Measurements from ENCODE around the gene CRMP1.

Gene CRMP1

DNA sequence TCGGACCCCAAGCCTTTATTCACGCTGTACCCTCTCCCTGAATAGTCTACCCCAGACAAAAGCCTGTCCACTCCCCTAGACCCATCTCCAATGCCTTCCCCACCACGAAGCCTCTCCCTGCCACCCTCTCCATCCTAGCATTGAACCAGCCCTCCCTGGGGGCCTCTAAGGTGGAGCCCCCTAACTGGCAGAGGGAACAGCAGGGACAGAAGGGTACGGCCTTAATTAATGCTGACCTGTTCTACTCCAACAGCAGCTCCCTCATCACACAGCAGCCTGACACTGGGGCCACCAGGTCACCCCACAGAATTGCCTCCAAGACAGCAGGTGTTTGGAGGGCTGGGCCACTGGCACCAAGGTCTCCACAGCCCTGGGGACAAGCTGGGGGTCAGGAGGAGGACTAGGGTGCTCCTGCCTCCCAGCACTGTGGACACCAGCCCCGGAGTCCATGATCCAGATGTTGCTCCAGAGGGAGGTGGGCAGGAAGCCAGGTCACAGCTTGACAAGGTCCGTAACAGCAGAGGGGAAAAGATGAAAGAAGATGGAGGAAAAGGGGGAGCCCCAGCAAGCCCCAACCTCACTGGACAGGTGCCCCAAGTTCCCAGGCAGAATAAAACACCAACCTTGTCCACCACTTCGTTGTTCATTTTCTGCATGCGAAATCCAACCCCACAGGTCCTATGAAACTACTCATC is 3.7 kb downstream of the CRMP1 start:
- FAIRE-seq (no peak), DNase-seq (ENCODE audit: low spot score) (no peak)

DNA sequence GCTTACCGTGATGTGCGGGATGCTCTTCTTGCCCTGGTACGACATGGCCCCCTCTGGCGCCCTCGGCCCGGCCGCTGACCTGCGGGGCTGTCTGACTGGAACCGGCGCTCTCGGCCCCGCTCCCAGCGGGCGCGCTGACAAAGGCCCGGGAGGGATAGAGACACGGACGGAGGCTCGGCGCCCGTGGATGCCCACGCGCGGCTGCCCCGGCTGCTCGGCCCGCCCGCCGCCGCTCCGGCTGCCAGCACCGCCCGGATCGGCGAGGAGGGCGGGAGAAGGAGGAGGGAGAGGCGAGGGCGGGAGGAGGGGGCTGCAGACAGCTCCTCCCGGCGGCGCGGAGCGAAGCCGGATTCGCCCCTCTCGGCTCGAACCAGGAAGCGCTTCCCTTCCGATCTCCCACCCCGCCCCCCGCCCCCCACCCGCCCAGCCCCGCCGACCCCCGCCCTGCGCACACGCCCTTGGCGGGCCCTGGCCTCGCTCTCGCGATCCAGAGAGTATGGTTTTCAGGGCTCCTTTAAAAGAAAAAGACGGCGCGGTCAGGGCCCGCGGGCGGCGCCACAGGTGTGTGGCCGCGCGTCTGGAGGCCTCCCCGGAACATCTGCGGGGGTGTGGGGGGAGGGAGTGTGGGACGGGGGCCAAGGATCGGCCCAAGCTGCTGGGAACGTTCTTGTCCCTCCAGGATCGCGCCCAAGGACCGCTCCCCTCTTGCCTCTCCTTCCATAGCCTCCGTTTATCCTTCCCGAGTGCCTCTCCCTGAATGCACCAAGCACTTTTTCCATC is 4.5 kb downstream of the CRMP1 start:
- FAIRE-seq (no peak), DNase-seq (ENCODE audit: low spot score) (peak; percentile 73)

DNA sequence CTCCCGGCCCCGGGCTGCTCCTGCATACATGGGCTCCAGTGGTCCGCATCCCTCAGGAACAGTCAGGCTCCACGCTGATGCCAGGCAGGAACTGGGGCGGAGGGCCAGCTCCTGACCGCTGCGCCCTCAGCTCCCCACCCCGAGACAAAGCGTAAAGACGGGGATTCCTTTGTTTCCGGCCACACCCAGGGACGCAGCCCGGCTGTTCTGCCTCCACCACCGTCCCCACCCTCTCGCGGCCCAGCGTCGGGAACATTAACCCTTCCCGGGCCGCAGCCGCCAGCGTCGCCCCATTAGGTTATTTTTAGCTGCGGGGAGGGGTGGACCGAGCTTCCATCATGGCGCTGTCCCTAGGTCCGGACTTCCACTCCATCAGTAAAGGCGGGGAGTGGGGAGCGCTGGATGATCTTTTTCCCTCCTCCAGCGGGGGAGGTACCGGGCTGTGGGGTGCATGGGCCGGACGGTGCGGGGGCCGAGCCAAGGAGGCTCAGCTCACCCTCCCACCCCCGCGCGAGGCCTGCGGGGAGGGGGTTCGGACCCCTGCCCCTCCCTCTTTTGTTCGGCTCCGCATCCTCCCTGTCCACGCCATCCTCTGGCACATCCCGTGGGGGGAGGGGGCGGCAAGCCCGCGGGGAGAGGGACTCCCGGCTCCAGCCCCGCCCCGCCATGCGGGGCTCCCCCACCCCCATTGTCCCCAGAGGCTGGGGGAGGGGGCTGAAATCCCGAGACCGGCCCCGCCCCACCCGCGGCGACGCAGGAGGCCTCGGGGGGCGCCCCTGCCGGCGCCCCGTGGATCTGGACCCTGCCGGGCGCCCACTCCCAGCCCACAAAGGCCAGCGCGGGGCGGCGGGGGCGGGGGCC is 5.3 kb downstream of the CRMP1 start:
- FAIRE-seq = no peak

DNA sequence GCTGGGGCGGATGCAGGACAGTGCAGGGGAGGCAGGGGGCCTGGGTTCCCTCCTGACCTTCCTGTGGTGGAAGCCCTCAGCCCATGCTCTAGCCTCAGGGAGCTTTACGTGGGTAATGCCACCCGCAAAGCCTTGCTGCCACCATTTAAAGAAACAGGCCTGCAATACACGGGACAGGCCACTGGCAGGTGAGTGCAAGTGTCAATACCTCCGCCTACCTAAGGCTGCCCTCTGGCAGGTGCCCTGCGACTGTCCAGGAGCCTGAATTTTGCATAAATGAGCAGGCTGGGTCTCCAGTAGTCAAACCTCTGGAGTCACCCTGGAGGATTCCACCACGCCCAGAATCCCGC is 5.9 kb downstream of the CRMP1 start:
- FAIRE-seq = no peak
- DNase-seq (ENCODE audit: low spot score) = no peak

More for the DNA sequence above, 5.3 kb downstream of the CRMP1 start:
- DNase-seq (ENCODE audit: low spot score) = peak; percentile 42

DNA sequence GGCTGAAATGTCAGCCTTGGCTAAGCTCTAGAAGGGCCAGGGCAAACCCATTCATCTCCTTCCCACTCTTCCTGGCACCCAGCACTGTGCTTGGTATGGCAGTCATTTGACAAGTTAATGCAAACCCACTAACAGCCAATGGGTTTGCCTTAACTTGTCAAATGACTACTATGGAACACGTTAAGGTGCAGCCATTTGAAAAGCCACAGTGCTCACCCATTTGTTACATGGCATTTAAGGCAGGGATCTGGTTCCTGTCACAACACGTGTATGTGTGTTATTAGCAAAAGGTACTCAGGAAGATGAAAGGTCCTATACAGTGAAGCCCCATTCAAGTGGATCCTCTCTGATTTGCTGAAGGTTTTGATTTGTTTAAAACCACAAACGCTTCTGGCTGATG is 7.2 kb downstream of the CRMP1 start:
- FAIRE-seq = no peak
- DNase-seq (ENCODE audit: low spot score) = no peak

DNA sequence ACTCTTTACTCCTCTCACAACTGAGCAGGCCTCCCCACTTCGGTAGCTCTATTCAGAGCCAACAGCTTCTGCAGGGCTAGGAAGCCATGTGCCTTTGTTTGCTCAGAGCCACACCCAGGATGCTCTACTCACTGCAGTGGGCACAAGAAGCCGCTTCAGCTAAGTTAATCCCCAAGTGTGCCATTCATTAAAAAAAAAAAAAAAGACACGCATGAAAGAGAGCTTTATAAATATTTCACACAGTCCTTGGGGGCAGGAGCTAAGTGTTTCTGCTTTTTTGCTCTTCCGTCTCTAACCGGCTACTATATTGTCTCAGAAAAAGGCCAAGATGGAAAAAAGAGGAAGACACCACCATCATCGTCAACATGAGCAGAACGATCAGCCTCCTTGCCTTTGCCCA is 8.1 kb downstream of the CRMP1 start:
- DNase-seq (ENCODE audit: low spot score) = no peak
- no peak for FAIRE-seq

DNA sequence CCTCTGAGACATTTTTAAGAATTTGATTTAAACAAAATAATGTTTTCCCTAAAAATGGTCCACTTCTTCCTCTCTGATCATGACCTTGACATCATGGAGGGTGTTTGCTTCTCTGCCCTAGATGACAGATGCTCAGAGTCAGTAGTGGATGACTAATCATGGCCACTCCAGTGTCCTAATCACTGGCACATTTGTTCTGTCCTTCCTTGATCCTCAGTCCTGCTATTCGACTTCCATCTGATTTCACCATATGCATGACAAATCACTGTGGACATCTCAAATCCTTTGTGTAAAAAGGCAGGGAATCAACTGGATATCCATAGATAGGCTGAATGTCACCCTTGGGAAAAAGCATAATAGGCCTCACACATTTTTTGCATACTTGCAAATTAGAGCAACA is 9.0 kb downstream of the CRMP1 start:
- FAIRE-seq = no peak
- DNase-seq (ENCODE audit: low spot score) = no peak

DNA sequence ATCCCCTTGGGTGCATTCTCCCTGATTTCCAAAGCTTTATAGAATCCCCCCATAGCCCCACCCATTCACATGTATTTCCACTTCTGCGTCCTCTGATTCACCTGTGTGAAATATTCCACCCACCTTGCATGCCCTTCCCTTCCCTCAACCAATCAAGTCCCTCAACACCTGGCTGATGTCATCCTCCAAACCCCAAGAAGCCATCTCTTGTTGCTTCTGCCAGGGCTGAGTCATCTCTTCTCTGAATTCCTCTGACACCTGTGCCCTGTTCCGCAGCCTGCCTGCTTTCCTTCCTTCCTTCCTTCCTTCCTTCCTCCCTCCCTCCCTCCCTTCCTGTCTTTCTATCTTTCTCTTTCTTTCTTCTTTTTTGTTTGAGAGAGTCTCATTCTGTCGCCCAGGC is 9.9 kb downstream of the CRMP1 start:
- no peak for FAIRE-seq
- DNase-seq (ENCODE audit: low spot score) = no peak

DNA sequence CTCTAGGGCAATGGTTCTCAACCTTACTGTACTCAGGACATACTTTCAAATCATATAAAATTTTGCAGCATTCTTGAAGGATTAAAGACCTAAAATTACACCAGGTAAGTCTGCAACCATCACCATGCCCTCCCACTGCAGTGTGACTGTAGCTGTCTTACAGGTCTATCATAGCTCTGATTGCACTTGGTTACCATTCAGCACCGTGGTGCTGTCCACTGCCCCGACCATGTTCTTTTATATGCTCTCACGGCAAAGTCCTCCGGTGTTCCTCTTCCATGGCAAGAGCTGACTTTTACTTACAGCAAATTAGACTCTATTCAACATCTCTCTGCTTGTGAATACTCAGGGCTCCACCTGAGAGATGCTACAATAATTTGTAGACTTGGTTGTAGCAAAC is 11.5 kb downstream of the CRMP1 start:
- no peak for DNase-seq (ENCODE audit: low spot score)

DNA sequence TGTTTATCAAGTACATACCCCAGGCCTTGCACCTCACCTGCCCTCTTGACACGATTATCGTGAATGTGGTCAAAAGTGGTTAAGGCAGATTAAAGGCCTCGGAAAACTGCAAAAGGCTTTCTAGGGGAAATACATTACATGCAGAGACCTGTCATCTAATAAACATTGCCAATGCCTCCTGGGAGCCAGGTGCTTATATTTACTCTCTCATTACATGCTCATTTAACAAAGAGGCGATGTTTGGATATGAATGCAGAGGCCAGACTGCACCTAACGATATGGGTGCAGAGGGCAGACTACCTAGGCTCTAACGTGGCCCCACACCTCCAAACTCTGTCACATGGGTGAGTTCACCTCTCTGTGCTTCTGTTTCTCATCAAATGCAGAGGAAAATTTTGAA is 14.5 kb downstream of the CRMP1 start:
- FAIRE-seq (no peak), DNase-seq (ENCODE audit: low spot score) (no peak)

More for the DNA sequence above, 11.5 kb downstream of the CRMP1 start:
- no peak for FAIRE-seq

DNA sequence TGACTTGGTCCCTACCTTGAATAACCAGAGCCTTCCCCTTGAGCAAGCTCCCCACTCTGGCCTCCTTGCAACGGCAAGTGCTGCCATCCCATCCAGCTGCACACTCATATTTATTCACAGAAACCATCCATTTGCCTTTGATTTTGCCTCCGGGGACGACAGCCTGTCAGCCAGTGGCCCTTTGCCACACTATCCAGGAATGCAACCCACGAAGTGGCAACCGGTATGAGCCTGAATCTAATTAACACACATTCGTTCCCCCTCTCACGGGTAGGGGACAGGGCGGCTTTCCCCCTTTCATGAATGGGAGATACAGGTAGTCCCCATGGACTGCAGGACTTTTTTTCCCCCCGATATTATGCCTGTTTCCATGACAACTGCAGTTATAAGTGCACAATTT is 15.5 kb downstream of the CRMP1 start:
- DNase-seq (ENCODE audit: low spot score) = no peak
- no peak for FAIRE-seq

DNA sequence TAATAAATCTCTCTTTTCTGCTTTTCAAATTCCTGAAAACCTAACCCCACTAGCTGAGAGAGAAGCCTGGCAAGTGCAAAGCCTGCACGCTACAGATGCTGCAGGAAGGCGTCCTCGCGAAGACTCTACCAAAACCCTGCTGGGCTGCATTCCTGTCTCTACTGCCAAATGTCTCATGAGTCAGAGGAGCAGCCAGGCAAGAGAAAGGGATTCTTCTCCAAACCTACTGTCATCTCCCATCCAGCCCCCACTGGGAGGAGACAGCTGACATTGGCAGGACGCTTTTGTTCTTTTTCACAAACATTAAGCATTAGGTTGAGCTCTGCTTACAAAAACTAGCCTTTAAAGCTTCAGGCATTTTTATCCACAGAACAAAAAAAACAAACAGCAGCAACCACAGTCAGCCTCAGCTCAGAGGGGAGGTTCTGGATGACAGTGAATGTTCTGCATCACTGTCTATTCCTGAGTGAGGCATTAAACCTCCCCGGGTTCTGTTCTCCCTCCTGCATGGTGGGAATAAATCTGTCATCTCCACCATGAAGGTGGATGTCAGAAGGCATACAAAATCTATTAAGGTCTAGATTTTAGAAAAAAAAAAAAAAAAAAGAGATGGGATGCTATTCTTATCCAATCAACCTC is 18.0 kb downstream of the CRMP1 start:
- no peak for FAIRE-seq

DNA sequence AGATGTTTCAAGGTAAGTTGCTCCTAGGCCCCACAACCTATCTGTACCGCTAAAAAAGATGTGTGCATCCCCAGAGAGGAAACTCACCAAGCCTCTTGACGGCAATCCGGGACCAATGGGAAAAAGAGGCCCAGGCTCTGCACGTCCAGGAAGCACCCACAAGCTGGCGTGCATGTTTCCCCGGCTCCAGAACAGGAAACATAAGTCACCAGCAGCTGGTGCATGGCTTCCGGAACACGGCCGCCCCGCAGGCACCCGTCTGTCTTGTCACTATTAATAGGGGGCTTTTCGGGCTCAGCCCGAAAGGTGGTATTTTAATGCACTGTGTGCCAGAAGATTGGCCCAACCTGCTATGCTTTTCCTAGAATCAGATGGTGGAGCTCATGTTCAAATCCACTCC is 22.2 kb downstream of the CRMP1 start:
- FAIRE-seq = no peak
- DNase-seq (ENCODE audit: low spot score) = no peak

More for the DNA sequence above, 18.0 kb downstream of the CRMP1 start:
- no peak for DNase-seq (ENCODE audit: low spot score)

DNA sequence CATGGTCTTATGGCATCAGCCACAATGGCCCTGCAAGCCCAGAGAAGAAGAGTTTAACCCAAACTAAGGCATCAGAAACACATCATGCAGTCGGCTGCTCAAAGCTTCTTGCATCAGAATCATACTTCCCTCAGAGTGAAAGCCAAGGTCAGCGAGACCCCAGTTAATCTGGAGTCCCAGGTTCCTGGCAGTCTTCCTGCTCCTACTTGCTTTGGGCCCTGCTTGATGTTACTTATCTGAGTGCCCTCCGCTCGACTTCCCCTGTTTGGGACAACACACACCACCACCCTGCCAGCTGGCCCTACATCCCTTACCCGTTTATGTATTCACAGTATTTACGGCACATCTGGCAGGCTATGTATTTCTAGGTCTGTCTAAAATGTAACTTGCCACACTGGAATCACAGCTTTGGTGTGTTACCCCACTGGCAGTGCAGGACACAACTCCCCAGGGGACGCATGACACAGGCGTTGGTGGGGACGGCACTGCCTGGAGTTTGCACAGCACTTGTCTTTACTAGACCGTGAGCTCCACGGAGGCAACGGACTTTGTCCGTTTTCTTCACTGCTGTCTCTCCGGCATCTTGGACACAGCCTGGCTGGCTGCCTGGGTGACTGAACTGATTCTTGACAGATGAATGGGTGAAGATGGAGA is 22.8 kb downstream of the CRMP1 start:
- FAIRE-seq (no peak), DNase-seq (ENCODE audit: low spot score) (no peak)

DNA sequence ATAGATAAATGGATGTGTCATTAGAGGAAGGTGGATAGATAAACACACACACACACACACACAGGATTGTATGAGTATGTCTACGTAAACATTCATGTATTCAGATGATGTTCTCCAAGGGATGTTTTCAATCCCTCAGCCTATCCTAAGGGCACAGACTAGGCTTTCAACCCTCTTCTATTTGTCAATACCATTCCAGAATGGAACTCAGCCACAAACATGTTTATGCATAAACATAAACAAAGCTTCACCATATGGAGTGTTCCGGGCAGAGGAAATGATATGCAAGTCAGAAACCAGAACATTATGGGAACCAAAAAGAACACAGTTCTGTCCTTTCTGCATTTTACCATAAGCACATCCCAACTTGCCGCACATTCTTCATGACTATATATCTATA is 25.0 kb downstream of the CRMP1 start:
- DNase-seq (ENCODE audit: low spot score) (no peak), FAIRE-seq (no peak)

DNA sequence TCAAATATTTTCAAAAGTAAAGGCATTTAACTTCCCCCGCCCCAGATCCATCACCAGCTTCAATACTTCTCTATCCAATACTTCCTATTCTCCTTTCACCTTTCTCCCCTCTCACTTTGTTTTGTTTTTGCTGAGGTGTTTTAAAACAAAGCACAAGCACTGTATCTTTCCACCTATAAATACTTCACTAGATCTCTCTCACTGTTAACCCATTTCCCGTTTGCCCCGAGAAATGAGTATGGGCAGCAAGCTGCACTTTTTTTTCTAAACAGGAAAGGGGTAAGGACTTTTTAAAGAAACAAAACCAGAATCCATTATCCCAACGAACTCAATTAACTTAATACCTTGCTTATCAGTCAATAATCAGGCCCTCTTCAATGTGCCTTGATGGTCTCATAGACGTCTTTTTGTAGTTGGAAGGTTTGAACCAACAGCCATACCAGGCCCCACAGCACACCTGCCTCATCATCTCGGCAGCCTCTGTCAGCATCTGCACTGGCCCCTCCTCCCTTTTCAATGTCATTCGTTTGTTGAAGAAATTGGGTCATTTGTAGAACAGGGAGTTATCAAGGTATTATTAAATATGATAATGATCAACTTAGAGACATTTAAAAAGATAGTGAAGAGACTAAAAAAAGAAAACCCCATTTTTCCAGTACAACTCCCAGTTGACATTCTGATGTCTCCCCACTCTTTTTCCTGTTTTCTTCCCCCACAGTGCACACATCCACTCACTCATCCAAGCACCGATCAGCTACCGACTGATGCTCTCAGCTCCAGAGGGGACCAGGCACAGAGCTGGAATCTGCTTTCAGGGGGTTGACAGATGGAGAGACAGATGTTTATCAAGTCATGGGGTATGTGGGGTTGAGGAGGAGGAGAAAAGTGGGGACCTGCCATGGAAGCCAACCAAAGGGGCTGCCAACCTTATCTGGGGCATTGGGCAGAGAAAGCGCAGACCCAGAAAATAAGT is 25.8 kb downstream of the CRMP1 start:
- no peak for FAIRE-seq
- DNase-seq (ENCODE audit: low spot score) = no peak

DNA sequence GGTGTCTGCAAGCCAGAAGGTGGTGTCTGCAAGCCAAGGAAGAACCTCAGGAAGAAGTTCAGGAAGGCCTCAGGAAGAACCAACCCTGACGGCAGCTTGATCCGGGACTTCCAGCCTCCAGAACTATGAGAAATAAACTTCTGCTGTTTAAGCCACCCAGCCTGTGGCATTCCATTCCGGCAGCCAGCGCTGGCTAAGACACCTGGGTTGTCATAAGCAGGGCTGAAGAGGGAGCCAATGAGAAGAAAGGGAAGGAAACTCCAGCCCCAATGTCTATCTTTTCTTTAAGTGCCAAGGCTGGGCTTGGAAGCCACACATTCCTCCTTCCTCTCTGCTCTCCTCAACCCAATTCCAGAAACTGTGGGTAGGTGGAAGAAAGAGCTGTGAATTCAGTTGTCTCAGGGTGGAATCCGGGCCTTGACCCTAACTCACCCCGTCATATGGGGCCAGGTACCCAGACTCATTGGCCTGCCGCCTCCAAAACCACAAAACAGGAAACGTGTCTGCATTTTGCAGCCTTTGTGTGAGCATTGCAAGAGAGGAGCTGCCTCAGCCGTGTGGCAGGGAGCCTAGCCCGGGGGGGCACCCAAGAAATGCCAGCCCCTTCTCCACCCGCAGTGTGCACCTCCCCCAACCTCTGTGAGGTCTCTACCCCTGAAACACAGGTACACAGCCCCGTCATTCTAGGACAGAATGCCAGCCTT is 26.8 kb downstream of the CRMP1 start:
- DNase-seq (ENCODE audit: low spot score) (peak; percentile 20), FAIRE-seq (no peak)

DNA sequence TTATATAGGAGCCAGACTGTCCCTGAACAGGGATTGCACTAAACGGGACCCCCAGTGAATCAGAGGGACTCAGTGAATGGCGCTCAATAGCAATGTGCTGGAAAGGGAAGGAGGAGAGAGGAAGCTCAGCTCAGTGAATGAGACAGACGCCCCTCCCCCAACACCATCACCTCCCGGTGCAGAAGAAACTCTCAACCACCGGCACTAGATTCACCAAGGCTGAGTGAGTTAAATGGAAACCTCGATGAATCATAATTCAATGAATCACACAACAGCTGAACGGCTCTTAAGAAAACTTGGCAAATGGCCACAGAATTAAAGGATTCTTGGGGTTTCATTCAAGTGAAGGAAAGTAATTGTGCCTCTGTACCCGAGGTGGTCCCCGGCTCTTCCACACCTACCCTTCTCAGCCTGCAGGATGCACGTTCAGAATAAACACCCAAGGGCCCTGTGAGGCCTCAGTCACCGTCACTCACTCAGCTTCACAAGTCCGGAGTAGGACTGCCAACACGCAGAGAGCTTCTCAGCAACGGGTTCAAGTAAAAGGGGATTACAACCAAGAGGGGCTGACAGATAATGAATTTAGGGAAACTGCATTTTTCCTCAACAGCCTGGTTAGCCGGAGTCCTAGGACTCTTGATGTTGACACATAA is 29.3 kb downstream of the CRMP1 start:
- DNase-seq (ENCODE audit: low spot score) = peak; percentile 80
- FAIRE-seq = no peak
